ENCODE results near the gene TMEM62. TPM values are rescaled to one million over a fixed set of nuclear protein-coding genes. Genes with fewer than 3 reads are reported as not detected.
A peak's percentile ranks its signal among the peaks of the same experiment; 100 is the strongest.

Gene TMEM62
- total and polyA plus RNA-seq, 2 of the 8 experiments (the other 6 are each of a cell fraction or from before 2014, with no cell fraction given) = 2.0 to 4.0 TPM

GRCh38 chr15:43209059-43209824 is 75.9 kb downstream of the TMEM62 start:
- WGBS, 2 experiments (ENCODE audit: extremely low coverage in 1 of 2, insufficient coverage in 1 of 2, insufficient read length in 1 of 2, insufficient replicate concordance in 2 of 2, low coverage in 1 of 2, low lambda C conversion rate in 2 of 2, missing lambda C conversion rate in 1 of 2) = 85% methylated on average over 13 of the region's 13 CpGs; no CpG with 5 or more reads in 1 of the 2 experiments
- no peaks in the 10 kb centered on the region for H3K23me2 ChIP-seq (ENCODE audit: low read depth, low read length)
- no peak overlapping the region for H3K4me3 ChIP-seq (ENCODE audit: extremely low read depth in 1 of 4, insufficient read depth in 2 of 4, low read depth in 3 of 4, low read length in 4 of 4)
- no peak overlapping the region for H4K8ac ChIP-seq (ENCODE audit: extremely low read depth, insufficient read depth, low read length)
- H2AK5ac ChIP-seq (ENCODE audit: low read depth, low read length) = no peak overlapping the region
- CTCF ChIA-PET (ENCODE audit: partially characterized antibody) = interaction anchor here (0.8 to 9.6 kb wide), 15 partner anchors 11 to 137 kb away, joined by 3 to 109 read pairs (median 4); partner anchors contain the start of genes EPB42 and TGM5
- H4K20me1 ChIP-seq (replicated peaks in 1 of 2; ENCODE audit: control insufficient read depth in 1 of 2, insufficient read depth in 2 of 2, low read length in 2 of 2) = no peaks in the 10 kb centered on the region
- no peak overlapping the region for H2BK12ac ChIP-seq (ENCODE audit: low read depth, low read length)
- H2BK20ac ChIP-seq (ENCODE audit: low read length) = no peak overlapping the region
- H3K14ac ChIP-seq (ENCODE audit: insufficient read length) = no peak overlapping the region
- no peaks in the 10 kb centered on the region for H3K9me3 ChIP-seq (ENCODE audit: insufficient read depth in 2 of 2, low read depth in 1 of 2, low read length in 1 of 2)
- no peaks in the 10 kb centered on the region for H3K79me2 ChIP-seq (ENCODE audit: control insufficient read depth in 1 of 2, insufficient read depth in 2 of 2, low read length in 2 of 2)
- no peak for DNase-seq (ENCODE audit: low read depth in 1 of 2, low spot score in 2 of 2)
- no peak overlapping the region for H2BK15ac ChIP-seq (ENCODE audit: low read length)
- H3K56ac ChIP-seq (replicated peaks; ENCODE audit: insufficient read length, low read depth, low read length) = no peak overlapping the region
- H3K9ac ChIP-seq (replicated peaks in 1 of 4; ENCODE audit: extremely low read depth in 1 of 4, low read depth in 3 of 4, low read length in 3 of 4) = no peak overlapping the region
- no peak overlapping the region; a peak in 1 of 4 replicates for H3K4me2 ChIP-seq (ENCODE audit: insufficient read depth in 1 of 2, low read depth in 2 of 2, low read length in 2 of 2)
- no peak overlapping the region for H2BK5ac ChIP-seq (ENCODE audit: low read depth, low read length)
- no peak overlapping the region for H3K27ac ChIP-seq (ENCODE audit: low read depth, low read length)
- H4K91ac ChIP-seq (replicated peaks; ENCODE audit: insufficient read length, low read length) = no peak overlapping the region
- TF ChIP-seq MAFK (IDR thresholded peaks at IDR 0.05; ENCODE audit: low read depth, low read length) (no peak), CTCF (IDR thresholded peaks at IDR 0.05; ENCODE audit: control extremely low read depth in 1 of 3, insufficient read depth in 1 of 3, low read depth in 1 of 3, low read length in 3 of 3) (peak; percentile 58 to 64 (median 61)), RAD21 (IDR thresholded peaks at IDR 0.05 in 1 of 2, conservative IDR thresholded peaks at IDR 0.05 in 1 of 2; ENCODE audit: low read depth in 2 of 2, low read length in 2 of 2) (peak; percentile 61 to 68), TAF7 (optimal IDR thresholded peaks at IDR 0.05; ENCODE audit: borderline replicate concordance, low read depth, low read length) (no peak), PHF8 (conservative IDR thresholded peaks at IDR 0.05; ENCODE audit: low read depth, low read length) (no peak), HDAC6 (IDR thresholded peaks at IDR 0.05; ENCODE audit: low read depth, low read length) (no peak), SP4 (IDR thresholded peaks at IDR 0.05; ENCODE audit: low read length) (no peak)
- no peak for FAIRE-seq
- no peaks in the 10 kb centered on the region for H3K79me1 ChIP-seq (ENCODE audit: low read depth, low read length)
- H3K18ac ChIP-seq (ENCODE audit: extremely low read depth, low read length) = no peak overlapping the region
- no peak overlapping the region for H3K23ac ChIP-seq (ENCODE audit: insufficient read length)
- POLR2A ChIA-PET (ENCODE audit: partially characterized antibody) = interaction anchor here (0.8 kb wide), 1 partner anchor 9 kb away, joined by 3 read pairs; no protein-coding TSS in a partner anchor
- no peak overlapping the region for H3K4ac ChIP-seq (replicated peaks; ENCODE audit: insufficient read length, low read depth, low read length)
- H3K27me3 ChIP-seq (replicated peaks in 1 of 4; ENCODE audit: control insufficient read depth in 3 of 4, extremely low read depth in 1 of 4, insufficient read depth in 3 of 4, low read length in 3 of 4) = no peaks in the 10 kb centered on the region
- H4K5ac ChIP-seq (ENCODE audit: insufficient read length, low read depth, low read length) = no peak overlapping the region
- H2AFZ ChIP-seq (ENCODE audit: low read length) = peak overlapping the region; percentile 94
- no peaks in the 10 kb centered on the region for H3K36me3 ChIP-seq (ENCODE audit: control insufficient read depth in 2 of 4, insufficient read depth in 4 of 4, low read length in 3 of 4)
- H2BK120ac ChIP-seq (replicated peaks; ENCODE audit: low read depth, low read length) = no peak overlapping the region
- peaks cover 0 to 3% (median 0%) of the 10 kb centered on the region in 4 experiments; a peak in 2 of 7 replicates for H3K4me1 ChIP-seq (replicated peaks in 1 of 4; ENCODE audit: control insufficient read depth in 3 of 4, insufficient read depth in 4 of 4, low read length in 3 of 4)
